ENCODE data around the gene PEX5L.

The PEX5L gene

DNA sequence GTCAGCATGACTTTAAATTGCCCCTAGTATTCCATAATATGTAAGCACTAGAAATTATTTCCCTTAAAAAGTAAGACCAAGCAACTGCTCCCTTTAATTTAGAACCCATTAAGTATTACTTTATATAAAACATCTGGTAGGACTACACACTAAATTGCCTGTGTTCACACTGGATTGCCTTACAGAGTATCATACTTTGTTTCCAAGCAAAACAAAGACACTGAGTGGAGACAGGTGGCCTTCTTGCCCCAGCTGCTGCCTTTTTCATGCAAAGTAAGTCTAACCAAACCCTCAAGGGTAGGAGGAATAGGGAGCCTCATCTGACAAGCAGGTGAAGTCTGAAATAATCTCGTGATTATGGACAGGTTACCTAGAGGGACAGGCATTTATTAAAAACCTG, 87.3 kb downstream of the PEX5L start:
- H3K27ac ChIP-seq, result no peak overlapping the region
- TF ChIP-seq, protein P1, sequence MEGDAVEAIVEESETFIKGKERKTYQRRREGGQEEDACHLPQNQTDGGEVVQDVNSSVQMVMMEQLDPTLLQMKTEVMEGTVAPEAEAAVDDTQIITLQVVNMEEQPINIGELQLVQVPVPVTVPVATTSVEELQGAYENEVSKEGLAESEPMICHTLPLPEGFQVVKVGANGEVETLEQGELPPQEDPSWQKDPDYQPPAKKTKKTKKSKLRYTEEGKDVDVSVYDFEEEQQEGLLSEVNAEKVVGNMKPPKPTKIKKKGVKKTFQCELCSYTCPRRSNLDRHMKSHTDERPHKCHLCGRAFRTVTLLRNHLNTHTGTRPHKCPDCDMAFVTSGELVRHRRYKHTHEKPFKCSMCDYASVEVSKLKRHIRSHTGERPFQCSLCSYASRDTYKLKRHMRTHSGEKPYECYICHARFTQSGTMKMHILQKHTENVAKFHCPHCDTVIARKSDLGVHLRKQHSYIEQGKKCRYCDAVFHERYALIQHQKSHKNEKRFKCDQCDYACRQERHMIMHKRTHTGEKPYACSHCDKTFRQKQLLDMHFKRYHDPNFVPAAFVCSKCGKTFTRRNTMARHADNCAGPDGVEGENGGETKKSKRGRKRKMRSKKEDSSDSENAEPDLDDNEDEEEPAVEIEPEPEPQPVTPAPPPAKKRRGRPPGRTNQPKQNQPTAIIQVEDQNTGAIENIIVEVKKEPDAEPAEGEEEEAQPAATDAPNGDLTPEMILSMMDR (conservative IDR thresholded peaks at IDR 0.05), result no peak

DNA sequence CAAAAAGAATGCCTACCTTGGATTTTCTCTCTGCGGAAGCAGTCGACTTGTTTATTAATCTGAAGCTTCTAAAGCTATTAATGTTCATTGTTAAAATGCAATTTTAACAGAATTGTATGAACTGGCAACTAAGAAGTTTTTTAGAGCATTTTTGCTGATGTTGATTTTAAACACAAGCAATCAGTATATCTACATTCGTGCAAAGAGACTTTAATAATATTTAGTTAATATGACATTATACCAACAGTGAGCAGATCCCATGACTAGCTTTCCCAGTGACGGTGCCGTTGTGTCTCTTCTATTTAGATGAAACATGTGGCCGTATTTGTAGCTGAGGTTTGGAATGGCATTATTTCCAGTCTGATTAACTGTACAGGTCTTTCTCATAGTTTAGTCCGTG, 88.0 kb downstream of the PEX5L start:
- H3K27ac ChIP-seq, result no peak overlapping the region

DNA sequence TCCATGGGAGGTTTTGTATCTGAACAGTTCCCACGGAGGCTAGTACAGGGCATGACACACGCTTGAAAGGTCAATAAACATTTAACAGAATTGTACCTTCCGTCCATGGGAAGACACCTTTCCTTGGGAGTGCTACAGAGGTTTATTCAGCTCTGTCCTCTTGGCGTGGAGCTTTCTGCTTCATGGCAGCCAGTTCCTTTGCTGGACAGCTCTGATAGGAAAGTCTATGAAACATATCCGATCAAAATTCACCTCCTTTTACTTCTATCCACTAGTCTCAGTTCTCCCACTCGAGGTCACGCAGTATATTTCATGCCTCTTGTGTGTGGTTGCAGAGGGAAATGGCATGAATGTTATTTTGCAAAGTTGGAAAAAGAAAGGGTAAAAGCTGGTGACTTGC, 91.2 kb downstream of the PEX5L start:
- H3K27ac ChIP-seq, result no peak overlapping the region
- TF ChIP-seq, protein P1 (conservative IDR thresholded peaks at IDR 0.05), result no peak

More for the DNA sequence above, 88.0 kb downstream of the PEX5L start:
- TF ChIP-seq, protein P1 (conservative IDR thresholded peaks at IDR 0.05), result no peak

DNA sequence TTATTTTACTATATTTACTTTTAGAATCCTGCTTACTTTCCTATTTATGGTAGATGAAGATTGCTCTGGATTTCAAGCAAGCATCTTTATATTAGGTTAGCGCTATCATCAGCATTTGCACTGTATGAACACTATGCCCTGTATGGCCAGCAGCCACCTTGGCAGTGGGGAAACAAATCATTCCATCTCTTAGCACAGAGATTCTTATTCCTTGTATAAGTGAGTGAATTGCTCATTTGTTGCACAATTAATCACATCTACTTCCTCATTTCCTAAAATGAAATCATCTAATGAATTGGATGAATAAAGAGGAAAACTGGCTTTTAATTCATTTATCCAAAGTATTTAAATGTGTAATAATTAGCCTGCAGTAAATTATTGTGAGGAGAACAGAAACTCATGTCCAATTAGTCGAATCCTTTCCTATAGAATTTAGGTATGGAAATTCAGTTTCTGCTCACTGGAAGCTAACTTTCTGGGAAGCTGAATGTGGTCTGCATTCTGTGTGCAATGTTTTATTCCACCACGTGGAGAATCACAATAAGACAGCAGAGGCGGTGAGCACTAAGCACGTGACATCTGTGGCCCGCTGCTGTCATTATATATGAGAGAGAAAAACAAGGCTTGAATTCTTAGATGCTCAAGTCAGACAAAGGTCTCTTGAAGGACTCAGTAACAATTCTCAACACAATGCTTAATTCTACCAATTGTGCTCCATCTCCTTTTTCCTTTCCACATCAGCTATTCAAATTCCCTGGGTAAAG, 93.4 kb downstream of the PEX5L start:
- H3K27ac ChIP-seq, result no peak overlapping the region
- TF ChIP-seq, protein P1 (conservative IDR thresholded peaks at IDR 0.05), result no peak

DNA sequence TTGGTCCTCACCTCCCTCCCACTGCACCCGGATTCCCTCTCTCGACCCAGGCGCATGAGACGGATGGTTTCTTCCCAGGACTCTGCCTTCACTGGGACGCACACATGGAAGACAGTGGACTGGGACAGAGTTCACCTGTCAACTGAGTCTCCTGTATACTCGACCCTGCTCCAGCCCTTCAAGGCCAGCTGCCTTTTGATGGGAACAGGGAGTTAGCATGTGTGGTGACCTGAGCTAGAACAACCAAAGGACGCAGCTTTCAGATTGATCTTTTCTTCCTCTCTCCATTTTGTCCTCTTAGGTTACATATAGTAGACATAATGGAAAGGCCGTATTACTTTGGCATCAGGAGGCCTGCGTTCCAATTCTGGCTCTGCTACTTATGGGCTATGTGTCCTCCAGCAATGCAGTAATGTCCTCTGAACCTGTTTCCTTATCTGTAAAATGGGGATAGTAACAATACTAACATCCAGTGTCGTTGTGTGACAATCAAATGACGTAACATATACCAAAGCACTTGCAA, 94.1 kb downstream of the PEX5L start:
- H3K27ac ChIP-seq, result no peak overlapping the region
- TF ChIP-seq, protein P1 (conservative IDR thresholded peaks at IDR 0.05), result no peak

DNA sequence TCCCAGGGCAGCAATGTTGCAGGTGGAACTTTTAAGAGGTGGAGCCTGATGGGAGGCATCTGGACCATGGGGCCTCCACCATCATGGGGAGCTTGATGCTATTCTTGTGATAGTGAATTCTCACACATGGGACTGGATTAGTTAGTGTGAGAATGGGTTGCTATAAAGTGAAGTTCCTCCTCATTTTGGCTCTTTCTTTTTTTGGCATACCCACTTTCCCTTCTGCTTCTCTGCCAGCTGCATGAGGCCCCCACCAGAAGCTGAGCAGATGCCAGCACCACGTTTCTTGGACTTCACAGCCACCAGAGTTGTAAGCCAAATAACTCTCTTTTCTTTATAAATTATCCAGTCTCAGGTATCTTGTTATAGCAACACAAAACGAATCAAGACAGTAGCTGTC, 101.0 kb downstream of the PEX5L start:
- H3K27ac ChIP-seq, result no peak overlapping the region
- TF ChIP-seq, protein P1 (conservative IDR thresholded peaks at IDR 0.05), result no peak

DNA sequence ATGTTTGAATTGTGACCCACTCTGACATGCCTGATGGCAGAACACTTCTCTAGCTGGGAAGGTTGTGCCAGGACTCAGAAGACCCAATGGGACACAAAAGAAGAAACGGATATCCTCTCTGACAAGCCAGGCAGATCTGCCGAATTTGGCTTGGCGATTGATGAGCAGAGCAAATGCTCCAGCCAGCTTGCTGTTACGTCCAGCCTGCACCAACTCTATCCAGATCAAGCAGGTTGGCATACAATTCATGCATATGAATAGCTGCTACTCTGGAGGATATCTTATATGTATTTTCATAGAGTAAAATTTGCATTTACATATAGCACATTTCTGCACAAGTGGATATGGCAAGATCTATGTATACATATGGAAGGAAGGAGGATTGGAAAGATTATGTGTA, 102.8 kb downstream of the PEX5L start:
- TF ChIP-seq, protein P1 (conservative IDR thresholded peaks at IDR 0.05), result no peak
- H3K27ac ChIP-seq, result no peak overlapping the region
